HepG2 (cell line): Measurements from ENCODE around the gene ALOXE3. TPM values are rescaled to one million over a fixed set of nuclear protein-coding genes. Genes with fewer than 3 reads are reported as not detected.

ENCODE experiments used
- ATAC-seq: fragments of 200-7000 bp; cut with Tn5 transposase; 3 replicates; pipeline ENCODE4 v1.9.1; 2020; ENCODE audit warnings: mild to moderate bottlenecking, moderate library complexity
- BruUV-seq: library from RNA; stranded (reverse); fragments of 400-500 nt; replicated peaks from 2 replicates; lab custom pipeline; 2021; lab: Mats Ljungman, UMichigan
- CTCF ChIA-PET: fragments of 300-600 bp; formaldehyde crosslinking; extraction: SDS; loops from one replicate; lab custom pipeline; 2021; ENCODE audit warnings: low total read pairs, inconsistent platforms, low intra/inter-chr PET ratio; lab: Yijun Ruan, JAX
- POLR2A ChIA-PET: fragments of 350-600 bp; sonication (Branson Sonifier 250); formaldehyde crosslinking; loops from one replicate; lab custom pipeline; 2020; ENCODE audit warnings: antibody characterized with exemption, inconsistent platforms; lab: Yijun Ruan, JAX
- DNase-seq: peaks from one replicate; pipeline ENCODE4 v3.0.0-alpha.2; 2015; ENCODE audit warnings: low spot score
- FAIRE-seq: peaks from 3 replicates; lab custom pipeline; 2011; peaks lifted over from hg19 to GRCh38; lab: Jason Lieb, UNC
- H2AFZ ChIP-seq: one replicate; pipeline ENCODE4 v1.6.1; 2011; ENCODE audit warnings: low read length, inconsistent platforms
- H3K27ac ChIP-seq: fragments of 300-600 bp; 3 replicates; pipeline ENCODE4 v1.8.0; 2011; ENCODE audit warnings: mixed run types, mild to moderate bottlenecking, mixed read lengths, low read length, inconsistent platforms; ENCODE audit not compliant: insufficient read depth; ENCODE audit errors: extremely low read length
- H3K27me3 ChIP-seq, 2 experiments: fragments of 200-600 bp in 1 of 2; 2 replicates in 1 of 2; 3 replicates in 1 of 2; pipeline versions ENCODE4 v1.6.0 to v1.8.0; 2011; ENCODE audit warnings: low read length in 2 of 2, mild to moderate bottlenecking in 2 of 2, moderate library complexity in 2 of 2, inconsistent platforms in 1 of 2; ENCODE audit not compliant: insufficient read depth in 2 of 2, control insufficient read depth in 1 of 2
- H3K36me3 ChIP-seq, 2 experiments: fragments of 200-600 bp in 1 of 2; replicated peaks in 1 of 2; 2 replicates in 1 of 2; 3 replicates in 1 of 2; pipeline versions ENCODE4 v1.5.1 to v1.8.0; 2011; ENCODE audit warnings: low read length in 2 of 2, inconsistent platforms in 1 of 2; ENCODE audit not compliant: insufficient read depth in 2 of 2, control insufficient read depth in 1 of 2
- H3K4me1 ChIP-seq: 2 replicates; pipeline ENCODE4 v1.5.1; 2012; ENCODE audit warnings: low read length, inconsistent platforms; ENCODE audit not compliant: insufficient read depth
- H3K4me2 ChIP-seq: 2 replicates; pipeline ENCODE4 v1.6.0; 2011; ENCODE audit warnings: low read depth, low read length, inconsistent platforms
- H3K4me3 ChIP-seq, 3 experiments: fragments of 200-600 bp in 1 of 3; sonication (generic), shearing (Covaris generic) in 1 of 3; replicated peaks in 1 of 3; 2 replicates each; pipeline ENCODE4 v1.5.1; 2011 to 2016; ENCODE audit warnings: low read length in 3 of 3, inconsistent platforms in 2 of 3, low read depth in 2 of 3, mild to moderate bottlenecking in 2 of 3, control low read depth in 1 of 3, mixed read lengths in 1 of 3; ENCODE audit not compliant: insufficient read depth in 1 of 3
- H3K79me2 ChIP-seq: one replicate; pipeline ENCODE4 v1.6.1; 2011; ENCODE audit warnings: low read length, inconsistent platforms; ENCODE audit not compliant: insufficient read depth
- H3K9ac ChIP-seq: 2 replicates; pipeline ENCODE4 v1.6.0; 2011; ENCODE audit warnings: mild to moderate bottlenecking, low read depth, low read length, inconsistent platforms; ENCODE audit not compliant: insufficient read depth
- H3K9me3 ChIP-seq: 2 replicates; pipeline ENCODE4 v1.5.1; 2012; ENCODE audit warnings: mild to moderate bottlenecking, low read length
- H4K20me1 ChIP-seq: 2 replicates; pipeline ENCODE4 v1.6.0; 2011; ENCODE audit warnings: inconsistent platforms, mild to moderate bottlenecking, low read length, moderate library complexity; ENCODE audit not compliant: insufficient read depth
- BORCS8-MEF2B ChIP-seq: sonication (generic); formaldehyde crosslinking; IDR thresholded peaks from 2 replicates; pipeline ENCODE4 v1.8.0; 2022; ENCODE audit warnings: mild to moderate bottlenecking, missing genetic modification reagents
- CREBL2 ChIP-seq: sonication (generic); formaldehyde crosslinking; IDR thresholded peaks from 2 replicates; pipeline ENCODE4 v1.8.1; 2023; ENCODE audit warnings: missing genetic modification reagents, mild to moderate bottlenecking, borderline replicate concordance
- HNF1B ChIP-seq: sonication (generic); formaldehyde crosslinking; IDR thresholded peaks from 2 replicates; pipeline ENCODE4 v1.5.1; 2020; ENCODE audit warnings: mild to moderate bottlenecking, moderate library complexity, missing genetic modification reagents
- KLF12 ChIP-seq: sonication (generic); formaldehyde crosslinking; IDR thresholded peaks from 2 replicates; pipeline ENCODE4 v1.4.0; 2020; ENCODE audit warnings: missing genetic modification reagents, borderline replicate concordance
- PHF5A ChIP-seq: IDR thresholded peaks from one replicate; pipeline ENCODE4 v1.6.1; 2018; ENCODE audit warnings: low read depth, missing genetic modification reagents; ENCODE audit not compliant: unreplicated experiment
- SRF ChIP-seq: IDR thresholded peaks from 2 replicates; pipeline ENCODE4 v1.6.1; 2011; ENCODE audit warnings: mild to moderate bottlenecking, low read depth, low read length, moderate library complexity
- SRSF4 ChIP-seq: fragments of 200-400 bp; formaldehyde crosslinking; IDR thresholded peaks from one replicate; pipeline ENCODE4 v1.6.1; 2018; ENCODE audit warnings: mild to moderate bottlenecking, low read depth, low read length, moderate library complexity; ENCODE audit not compliant: poor library complexity, severe bottlenecking
- THYN1 ChIP-seq: sonication (generic); formaldehyde crosslinking; IDR thresholded peaks from 2 replicates; pipeline ENCODE4 v1.8.1; 2023; ENCODE audit warnings: low read depth, mild to moderate bottlenecking, moderate library complexity, missing genetic modification reagents, borderline replicate concordance
- ZBED4 ChIP-seq: sonication (generic); formaldehyde crosslinking; IDR thresholded peaks from 2 replicates; pipeline ENCODE4 v1.4.0; 2020; ENCODE audit warnings: missing genetic modification reagents, borderline replicate concordance
- ZBTB3 ChIP-seq: sonication (generic); formaldehyde crosslinking; IDR thresholded peaks from 2 replicates; pipeline ENCODE4 v1.4.0; 2020; ENCODE audit warnings: low read depth, mild to moderate bottlenecking, moderate library complexity, missing genetic modification reagents, borderline replicate concordance
- ZBTB42 ChIP-seq: sonication (generic); formaldehyde crosslinking; IDR thresholded peaks from 2 replicates; pipeline ENCODE4 v1.5.0; 2020; ENCODE audit warnings: mild to moderate bottlenecking, missing genetic modification reagents
- ZBTB7B ChIP-seq: sonication (generic); formaldehyde crosslinking; IDR thresholded peaks from 2 replicates; pipeline ENCODE4 v1.4.0; 2020; ENCODE audit warnings: missing genetic modification reagents
- ZNF776 ChIP-seq: sonication (generic); formaldehyde crosslinking; IDR thresholded peaks from 2 replicates; pipeline ENCODE4 v1.4.0; 2020; ENCODE audit warnings: mild to moderate bottlenecking, missing genetic modification reagents
- ZNF83 ChIP-seq: sonication (generic); formaldehyde crosslinking; IDR thresholded peaks from 2 replicates; pipeline ENCODE4 v1.4.0; 2020; ENCODE audit warnings: missing genetic modification reagents, mild to moderate bottlenecking, borderline replicate concordance
- ZSCAN29 ChIP-seq: sonication (generic); formaldehyde crosslinking; conservative IDR thresholded peaks from 2 replicates; pipeline ENCODE4 v1.4.0; 2020; ENCODE audit warnings: mild to moderate bottlenecking, missing genetic modification reagents
- WGBS: methylation state at CpG from one replicate; pipeline ENCODE4 v1.1.6; 2017; ENCODE audit warnings: low lambda C conversion rate; 5-methylcytosine and 5-hydroxymethylcytosine counted together
- in situ Hi-C: cut with HindIII; loops from 2 replicates; pipeline ENCODE4 v1.10.0; 2017; ENCODE audit warnings: low pct_unique_long_range_greater_than_20kb; ENCODE audit not compliant: extremely low pct_ligation_motif_present
- intact Hi-C: fragments of 100-400 bp; cut with micrococcal nuclease; formaldehyde crosslinking; loops from one replicate; pipeline ENCODE4 v1.10.0; 2022; ENCODE audit not compliant: unreplicated experiment
- polyA plus RNA-seq, 8 experiments: library from polyadenylated mRNA; depleted of rRNA in 3 of 8; stranded (reverse) in 7 of 8; unstranded in 1 of 8; fragments of >200 nt; fragmentation: Illumina TruSeq in 4 of 8; extraction: Trizol in 4 of 8; gene quantifications; 2 replicates each; pipeline versions ENCODE4 v1.2.1 to v1.2.3, GENCODE V29; 2011 to 2016; ENCODE audit warnings: low read depth in 4 of 8, missing spikeins in 1 of 8, mixed read lengths in 1 of 8; ENCODE audit not compliant: insufficient read depth in 1 of 8
- total RNA-seq, 5 experiments: library from RNA; depleted of rRNA; stranded (reverse); fragments of >200 nt; fragmentation: Illumina TruSeq; extraction: Trizol; gene quantifications; 2 replicates each; pipeline ENCODE4 v1.2.3, GENCODE V29; 2016; ENCODE audit warnings: low read depth in 1 of 5

ALOXE3 gene
- total and polyA plus RNA-seq, 2 of the 13 experiments (the other 11 are each of a cell fraction or from before 2014, with no cell fraction given), result 0.07 TPM; not detected in 1

GRCh38 chr17:8072341-8072728 is 46.0 kb downstream of the ALOXE3 start (continued):
- no peak for TF ChIP-seq SRSF4

- FAIRE-seq (no peak), ATAC-seq (no peak), DNase-seq (no peak)
- no peak overlapping the region for H3K27ac ChIP-seq
- H3K4me2 ChIP-seq, result no peak overlapping the region
- TF ChIP-seq ZNF776 (CRISPR knock-in tag) (no peak), ZBTB3 (CRISPR knock-in tag) (no peak), ZSCAN29 (CRISPR knock-in tag) (no peak), ZNF83 (no peak), KLF12 (CRISPR knock-in tag) (no peak), BORCS8-MEF2B (CRISPR knock-in tag) (no peak), ZBTB42 (CRISPR knock-in tag) (no peak), THYN1 (CRISPR knock-in tag) (no peak), ZBED4 (no peak), PHF5A (CRISPR knock-in tag) (no peak), CREBL2 (CRISPR knock-in tag) (no peak), HNF1B (CRISPR knock-in tag) (no peak), SRF (no peak), ZBTB7B (no peak)
- H3K4me1 ChIP-seq, result no peaks in the 10 kb centered on the region; the same call in 1 of the 2 replicates
- in situ Hi-C loops, result loop anchor here (5.0 kb wide), 1 partner anchor 46 kb away; the partner anchor contains the start of gene ALOXE3
- H3K36me3 ChIP-seq, result no peaks in the 10 kb centered on the region
- no peak overlapping the region for H3K9ac ChIP-seq
- ChIA-PET CTCF (no interaction called here), POLR2A (no interaction called here)
- no peaks in the 10 kb centered on the region for H3K79me2 ChIP-seq
- H3K27me3 ChIP-seq, result peaks cover 29 to 76% of the 10 kb centered on the region in 2 experiments
- 73% methylated on average over 5 of the region's 12 CpGs for WGBS
- no peaks in the 10 kb centered on the region for H3K9me3 ChIP-seq
- no peak overlapping the region for H3K4me3 ChIP-seq
- H4K20me1 ChIP-seq, result peaks cover 16% of the 10 kb centered on the region; the same call in 1 of the 2 replicates
- intact Hi-C loops, result no loop called here
- no peak overlapping the region for H2AFZ ChIP-seq
- no TSS peak for BruUV-seq
Measured at GRCh38 chr17:8071496-8071895, 46.8 kb downstream of the ALOXE3 start.
